Endometrium (tissue), 2 donors: ENCODE measurements around the gene SETBP1.

ENCODE experiments used
- FAIRE-seq: peaks from 2 replicates; lab custom pipeline; 2012; peaks lifted over from hg19 to GRCh38; lab: Jason Lieb, UNC
- donor health status: control.
- donor health status: control.

The SETBP1 gene

DNA sequence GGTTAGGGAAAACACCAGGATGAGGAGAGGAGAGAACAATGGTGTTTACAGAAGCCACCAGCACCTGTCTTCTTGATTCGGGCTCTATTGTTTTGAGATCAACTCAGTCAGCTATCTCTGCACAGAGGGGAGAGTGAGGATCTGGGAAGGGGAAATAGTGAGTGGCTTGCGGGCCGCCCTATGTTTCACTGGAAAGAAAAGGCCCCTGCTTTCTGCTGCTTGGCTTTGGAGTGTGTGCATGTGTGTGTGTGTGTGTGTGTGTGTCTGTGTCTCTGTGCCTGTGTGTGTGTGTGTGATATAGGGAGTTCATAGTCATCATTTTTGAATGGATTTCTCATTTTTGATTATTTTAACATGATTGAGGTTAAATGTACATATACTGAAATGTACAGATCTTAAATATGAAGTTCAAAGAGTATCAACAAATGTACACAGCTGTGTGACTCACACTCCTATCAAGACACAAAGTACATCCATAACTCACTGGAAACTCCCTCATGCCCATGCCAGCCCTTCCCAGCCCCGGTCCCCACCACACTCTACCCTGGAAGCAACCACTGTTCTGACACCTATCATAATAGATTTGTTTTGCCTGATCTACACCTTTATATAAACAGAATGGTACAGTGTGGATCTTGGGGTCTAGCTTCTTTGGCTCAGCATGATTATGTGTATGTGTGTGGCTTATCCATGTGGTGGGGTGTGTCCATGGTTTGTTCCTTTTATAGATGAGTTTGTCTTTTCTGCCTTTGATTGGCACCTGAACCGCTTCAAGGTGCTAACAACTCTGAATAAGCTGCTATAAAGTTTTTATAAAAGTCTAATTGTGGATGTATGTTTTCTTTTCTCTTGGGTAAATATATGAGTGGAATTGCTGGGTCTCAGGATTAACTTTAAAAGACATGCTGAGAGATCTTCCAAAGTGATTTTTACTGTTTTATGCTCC, 258.3 kb downstream of the SETBP1 start:
- no peak for FAIRE-seq

DNA sequence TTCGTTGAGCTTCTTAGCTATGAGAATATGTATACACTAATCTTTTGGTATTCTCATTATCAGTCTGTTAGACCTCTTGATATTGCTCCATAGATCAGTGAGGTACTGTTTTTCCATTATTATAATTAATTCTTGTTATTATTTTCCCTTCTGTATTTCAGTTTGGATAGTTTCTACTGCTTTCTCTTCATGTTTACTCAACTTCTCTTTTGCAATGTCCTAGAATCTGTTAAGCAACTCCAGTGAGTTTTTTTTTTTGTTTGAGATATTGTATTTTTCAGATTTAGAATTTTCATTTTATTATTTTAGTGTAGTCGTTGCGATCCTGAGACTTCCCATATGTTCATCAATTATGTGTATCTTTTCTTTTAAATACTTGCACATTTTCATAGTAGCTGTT, 260.8 kb downstream of the SETBP1 start:
- peak; percentile 46 for FAIRE-seq

DNA sequence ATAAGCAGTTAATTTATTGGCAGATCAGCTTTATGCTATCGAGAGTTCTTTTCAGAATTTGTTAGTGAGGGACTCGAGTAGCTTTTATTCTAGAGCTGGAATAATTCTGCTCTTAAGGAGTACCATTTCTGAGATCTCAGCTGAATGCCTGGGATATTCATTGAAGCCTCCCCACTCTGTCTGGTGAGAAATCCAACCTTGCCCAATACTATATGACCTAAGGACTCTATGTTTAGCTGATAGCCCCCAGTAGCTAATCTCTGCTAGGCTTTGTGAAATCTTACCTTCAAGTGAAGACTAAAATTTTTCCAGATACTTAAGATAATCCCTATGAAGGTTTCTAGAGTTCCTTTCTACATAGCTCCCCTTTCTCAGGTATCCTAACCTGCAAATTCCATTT, 261.4 kb downstream of the SETBP1 start:
- FAIRE-seq: no peak

DNA sequence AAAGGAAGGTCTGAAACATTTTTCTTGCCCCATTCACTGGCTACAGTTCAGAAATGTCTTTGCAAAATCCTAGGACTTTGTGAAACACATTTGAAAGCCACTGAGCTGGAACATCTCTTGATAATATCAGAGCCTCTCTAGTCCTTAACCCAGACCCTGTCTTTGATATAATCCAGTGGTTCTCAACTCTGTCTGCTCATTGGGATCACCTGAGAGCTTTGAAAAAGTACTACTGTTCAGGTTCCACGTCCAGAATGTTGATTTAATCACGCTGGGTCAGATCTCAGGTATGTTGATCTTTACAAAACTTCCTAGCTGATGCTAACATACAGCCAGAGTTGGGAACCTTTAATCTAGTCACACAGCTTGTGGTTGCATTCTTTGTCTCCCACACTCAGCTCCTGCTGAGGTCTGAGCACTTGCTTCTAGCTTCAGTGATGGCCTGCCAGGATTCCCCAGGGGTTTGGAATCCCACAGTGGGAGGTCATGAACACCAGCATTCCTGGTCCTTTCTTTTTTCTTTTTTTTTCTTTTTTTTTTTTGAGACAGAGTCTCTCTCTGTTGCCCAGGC, 262.7 kb downstream of the SETBP1 start:
- FAIRE-seq: no peak

DNA sequence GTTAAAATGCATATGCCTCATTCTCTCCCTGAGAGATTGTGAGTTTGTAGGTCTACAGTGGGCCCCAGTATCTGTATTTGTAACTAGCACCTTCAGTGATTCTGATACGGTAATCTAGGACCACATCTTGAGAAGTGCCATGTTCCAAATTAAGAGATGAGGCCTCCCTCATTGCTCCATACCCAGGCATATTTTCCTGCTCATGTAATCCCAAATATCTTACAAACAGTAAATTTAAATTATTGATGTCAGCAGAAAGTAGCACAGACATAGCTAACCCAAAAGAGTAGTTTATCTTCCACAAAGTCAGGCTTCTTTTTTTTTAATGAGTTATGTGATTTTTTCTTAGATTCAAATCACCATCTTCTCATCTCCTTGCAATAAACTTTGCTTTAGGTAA, 263.8 kb downstream of the SETBP1 start:
- FAIRE-seq: no peak

DNA sequence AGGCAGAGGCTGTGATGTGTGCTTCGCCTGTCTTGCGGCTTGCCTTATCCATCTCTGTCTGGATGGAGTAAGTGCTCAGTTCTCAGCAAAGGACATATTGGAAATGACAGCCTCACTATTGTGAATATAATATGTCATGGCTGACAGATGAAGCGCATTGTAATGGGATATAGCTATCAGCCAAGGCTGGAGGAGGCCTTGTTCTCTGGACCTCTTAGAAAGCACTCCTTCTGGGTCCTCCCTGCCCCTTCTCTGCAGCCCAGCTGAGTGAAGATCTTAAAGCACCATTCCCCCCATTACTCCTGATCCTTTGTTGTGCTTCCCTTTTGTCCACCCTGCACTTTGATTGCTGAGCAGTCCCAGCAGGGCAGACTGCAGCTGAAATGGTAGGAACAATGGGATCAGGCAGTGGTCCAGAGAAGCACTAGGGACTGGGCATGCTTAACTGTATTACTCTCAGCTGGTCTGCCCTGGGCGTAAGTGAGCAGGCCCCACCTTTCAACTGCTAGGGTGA, 265.3 kb downstream of the SETBP1 start:
- no peak for FAIRE-seq

DNA sequence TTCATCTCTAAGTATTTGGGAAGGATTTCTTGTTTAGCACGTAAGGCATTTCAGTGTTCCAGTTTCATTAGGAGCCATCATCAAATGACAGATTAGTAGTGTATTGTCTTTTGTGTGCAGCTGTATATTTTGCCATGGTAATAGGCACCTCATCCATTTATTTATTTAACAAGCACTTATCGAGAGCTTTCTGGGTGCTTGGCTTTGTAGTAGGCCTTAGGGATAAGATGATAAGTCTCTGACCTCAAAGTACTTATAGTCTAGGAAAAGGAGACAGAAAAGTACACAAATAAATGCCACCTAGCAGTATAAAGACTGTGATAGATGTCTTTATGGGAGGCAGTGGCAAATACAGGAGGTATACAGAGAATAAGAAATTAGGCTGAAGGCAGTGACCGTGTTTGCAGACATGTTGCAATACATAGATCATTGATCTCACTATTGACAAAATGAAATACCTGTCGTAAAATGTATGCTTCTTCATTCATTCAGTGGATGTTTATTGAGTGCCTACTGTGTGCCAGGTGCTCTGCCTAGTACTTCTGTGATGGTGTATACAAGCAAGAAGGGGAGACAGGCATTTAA, 265.9 kb downstream of the SETBP1 start:
- FAIRE-seq: no peak

DNA sequence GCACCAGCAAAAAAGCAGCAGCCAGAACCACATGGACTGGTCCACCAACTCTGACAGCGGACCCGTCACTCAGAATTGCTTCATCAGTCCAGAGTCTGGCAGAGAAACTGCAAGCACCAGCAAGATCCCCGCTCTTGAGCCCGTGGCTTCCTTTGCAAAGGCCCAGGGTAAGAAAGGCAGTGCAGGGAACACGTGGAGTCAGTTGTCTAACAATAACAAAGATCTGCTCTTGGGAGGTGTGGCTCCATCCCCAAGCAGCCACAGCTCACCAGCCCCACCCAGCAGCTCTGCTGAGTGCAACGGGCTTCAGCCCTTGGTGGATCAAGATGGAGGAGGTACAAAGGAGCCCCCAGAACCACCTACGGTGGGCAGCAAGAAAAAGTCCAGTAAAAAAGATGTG, 269.3 kb downstream of the SETBP1 start:
- no peak for FAIRE-seq

DNA sequence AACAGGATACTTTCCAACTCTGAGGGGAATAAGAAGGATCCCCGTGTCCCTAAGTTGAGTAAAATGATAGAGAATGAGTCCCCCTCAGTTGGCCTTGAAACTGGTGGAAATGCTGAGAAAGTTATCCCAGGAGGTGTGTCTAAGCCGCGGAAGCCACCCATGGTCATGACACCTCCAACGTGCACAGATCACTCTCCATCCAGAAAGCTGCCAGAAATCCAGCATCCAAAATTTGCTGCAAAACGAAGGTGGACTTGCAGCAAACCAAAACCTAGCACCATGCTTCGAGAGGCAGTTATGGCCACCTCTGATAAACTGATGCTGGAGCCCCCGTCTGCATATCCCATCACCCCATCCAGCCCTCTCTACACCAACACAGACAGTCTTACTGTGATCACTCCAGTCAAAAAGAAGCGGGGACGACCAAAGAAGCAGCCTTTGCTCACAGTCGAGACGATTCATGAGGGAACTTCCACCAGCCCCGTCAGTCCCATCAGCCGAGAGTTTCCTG, 270.1 kb downstream of the SETBP1 start:
- no peak for FAIRE-seq

DNA sequence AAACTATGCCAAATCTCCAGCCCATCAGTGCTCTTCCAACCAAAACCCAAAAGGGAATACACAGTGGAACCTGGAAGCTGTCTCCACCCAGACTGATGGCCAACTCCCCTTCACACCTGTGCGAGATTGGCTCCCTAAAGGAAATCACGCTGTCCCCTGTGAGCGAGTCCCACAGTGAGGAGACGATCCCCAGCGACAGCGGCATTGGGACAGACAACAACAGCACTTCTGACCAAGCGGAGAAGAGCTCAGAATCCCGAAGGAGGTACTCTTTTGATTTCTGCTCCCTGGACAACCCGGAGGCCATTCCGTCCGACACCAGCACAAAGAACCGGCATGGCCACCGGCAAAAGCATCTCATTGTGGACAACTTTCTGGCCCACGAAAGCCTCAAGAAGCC, 271.1 kb downstream of the SETBP1 start:
- no peak for FAIRE-seq

DNA sequence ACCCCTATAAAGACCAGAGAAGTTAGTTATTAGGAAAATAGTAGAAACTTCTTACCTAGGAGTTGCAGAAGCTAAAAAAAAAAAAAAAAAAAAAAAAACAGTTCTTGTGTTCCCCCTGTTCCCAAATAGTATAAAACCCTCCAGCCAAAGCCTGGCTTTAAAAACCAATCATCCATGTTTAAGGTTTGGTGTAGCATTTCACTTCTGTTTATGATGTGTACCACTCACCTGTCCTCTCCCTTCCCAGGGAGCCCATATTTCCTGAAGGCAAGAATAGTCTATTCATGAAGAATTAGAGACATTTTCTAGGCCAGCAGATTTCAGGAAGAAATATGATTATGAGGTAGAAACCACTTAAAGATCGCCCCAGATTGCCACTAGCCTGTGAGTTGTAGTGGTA, 273.6 kb downstream of the SETBP1 start:
- FAIRE-seq: no peak

DNA sequence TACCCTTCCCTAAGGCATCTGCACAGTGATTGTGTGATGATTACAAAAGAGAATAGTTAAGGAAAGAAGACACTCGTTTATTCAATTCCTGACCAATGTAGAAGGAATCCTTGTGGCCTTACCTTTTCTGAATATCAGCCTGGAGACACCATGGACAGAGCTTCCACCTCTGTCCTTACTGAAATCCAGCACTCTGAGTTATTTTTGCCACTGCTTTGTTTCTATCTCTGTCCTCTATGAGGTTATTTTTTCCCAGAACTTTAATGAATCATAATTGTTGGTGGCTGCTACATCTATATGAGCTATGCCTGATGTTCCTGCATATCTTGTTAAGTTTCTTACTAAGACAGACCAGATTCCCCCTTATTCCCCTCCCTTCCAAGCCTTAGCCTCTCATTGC, 275.1 kb downstream of the SETBP1 start:
- no peak for FAIRE-seq

DNA sequence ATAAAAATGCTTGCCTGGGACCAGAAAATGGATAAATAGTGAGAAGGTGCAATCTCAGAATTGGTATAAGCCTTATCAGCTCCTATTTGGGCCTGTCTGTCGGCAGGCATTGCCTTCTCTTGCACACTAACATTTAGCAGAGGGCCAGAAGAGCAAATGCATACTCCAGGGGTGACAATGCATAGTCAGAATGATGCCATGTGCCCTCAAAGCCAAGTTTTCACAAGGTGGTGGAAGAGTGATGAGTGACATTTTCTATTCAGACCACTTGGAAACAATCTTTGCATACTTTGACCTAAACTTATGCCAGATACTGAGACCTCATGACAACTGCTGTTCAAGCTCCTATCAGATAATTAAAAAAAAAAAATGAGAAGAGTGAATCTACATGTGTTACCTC, 276.3 kb downstream of the SETBP1 start:
- no peak for FAIRE-seq

DNA sequence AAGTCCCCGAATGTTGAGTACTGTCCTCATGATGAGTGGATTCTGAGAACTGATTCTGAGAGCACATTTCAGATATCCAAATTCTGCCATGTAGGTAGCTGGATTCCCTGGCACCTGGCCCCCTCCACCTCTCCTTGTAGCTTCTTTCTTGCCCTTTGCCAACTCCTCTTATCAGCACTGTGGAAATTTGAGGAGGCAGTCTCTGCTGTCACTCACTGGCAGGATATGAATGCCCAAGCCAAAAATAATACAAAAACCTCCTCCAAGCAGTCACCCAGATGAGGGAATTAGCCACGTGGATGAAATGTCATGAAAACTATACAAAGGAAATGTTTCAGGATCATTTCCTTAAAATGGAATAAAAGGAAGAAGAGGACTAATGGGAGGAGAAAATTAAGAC, 276.8 kb downstream of the SETBP1 start:
- FAIRE-seq: no peak

DNA sequence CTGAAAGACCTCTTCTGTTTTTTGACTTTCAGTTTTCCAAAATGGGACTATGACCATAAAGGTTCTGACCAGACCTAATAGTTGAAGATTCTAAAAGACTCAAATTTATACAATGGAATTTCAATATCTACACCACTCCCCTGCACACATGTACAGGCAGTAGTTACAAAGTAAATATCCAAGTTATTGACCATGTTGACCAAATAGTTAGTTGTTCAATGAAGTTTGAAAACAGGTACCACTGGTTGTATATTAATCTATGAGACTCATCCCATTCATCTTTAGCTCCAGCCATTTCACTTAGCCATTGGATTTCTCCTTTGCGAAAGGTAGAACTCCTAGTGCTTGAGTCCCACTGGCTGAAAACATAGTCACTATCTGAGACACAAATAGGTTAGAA, 277.4 kb downstream of the SETBP1 start:
- no peak for FAIRE-seq

DNA sequence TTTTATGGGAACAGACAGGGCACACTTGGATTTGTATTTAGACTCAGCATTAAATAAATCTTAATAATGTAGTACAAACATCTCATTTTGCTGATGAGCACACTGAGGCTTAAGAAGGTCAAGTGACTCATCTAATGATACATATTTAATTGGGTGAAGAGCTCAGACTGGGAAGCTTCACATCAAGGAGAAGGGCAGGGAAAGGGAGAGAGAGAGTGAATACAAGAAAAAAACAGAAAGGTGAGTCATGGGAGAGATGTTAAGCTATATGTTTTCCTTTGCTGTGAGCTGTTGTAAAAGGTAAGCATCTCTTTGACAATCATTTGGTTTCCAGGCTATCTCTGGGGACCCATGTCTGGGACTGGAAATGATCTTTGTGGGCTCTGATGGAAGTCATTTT, 277.8 kb downstream of the SETBP1 start:
- no peak for FAIRE-seq

DNA sequence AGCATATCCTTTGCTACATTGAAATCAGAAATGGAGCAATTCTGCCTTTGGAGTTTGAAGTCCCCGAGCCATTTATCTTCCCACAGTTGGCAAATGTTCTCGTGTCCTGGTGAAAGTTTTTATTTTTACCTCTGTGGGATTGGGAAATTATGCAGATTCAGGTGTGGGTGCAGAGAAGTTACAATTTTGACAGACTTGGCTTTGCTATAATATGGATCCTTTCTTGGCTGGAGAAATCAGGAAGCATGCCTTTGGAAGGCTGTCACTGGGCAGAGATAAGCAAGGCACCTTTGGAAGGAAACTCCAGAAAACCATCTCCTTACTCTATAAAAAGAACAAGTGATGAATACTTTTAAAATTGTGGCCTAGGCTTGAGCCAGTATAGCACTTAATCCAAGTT, 278.3 kb downstream of the SETBP1 start:
- no peak for FAIRE-seq

DNA sequence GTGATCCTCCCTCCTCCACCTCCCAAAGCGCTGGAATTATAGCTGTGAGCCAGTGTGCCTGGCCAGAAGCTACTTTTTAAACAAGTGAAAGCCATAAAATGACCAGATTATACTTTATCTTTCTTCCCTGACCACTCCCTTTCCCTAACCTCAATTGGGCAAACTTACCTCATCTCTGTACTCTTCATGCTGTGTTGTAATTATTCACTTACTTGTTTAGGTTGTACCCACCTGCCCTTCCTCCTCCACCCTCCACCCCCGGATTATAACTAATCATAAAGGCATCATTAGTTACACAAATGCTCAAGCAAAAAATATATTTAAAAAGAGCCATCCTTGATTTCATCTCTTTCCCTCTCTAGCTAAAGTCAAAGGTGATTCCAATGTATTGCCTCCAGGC, 279.9 kb downstream of the SETBP1 start:
- no peak for FAIRE-seq

DNA sequence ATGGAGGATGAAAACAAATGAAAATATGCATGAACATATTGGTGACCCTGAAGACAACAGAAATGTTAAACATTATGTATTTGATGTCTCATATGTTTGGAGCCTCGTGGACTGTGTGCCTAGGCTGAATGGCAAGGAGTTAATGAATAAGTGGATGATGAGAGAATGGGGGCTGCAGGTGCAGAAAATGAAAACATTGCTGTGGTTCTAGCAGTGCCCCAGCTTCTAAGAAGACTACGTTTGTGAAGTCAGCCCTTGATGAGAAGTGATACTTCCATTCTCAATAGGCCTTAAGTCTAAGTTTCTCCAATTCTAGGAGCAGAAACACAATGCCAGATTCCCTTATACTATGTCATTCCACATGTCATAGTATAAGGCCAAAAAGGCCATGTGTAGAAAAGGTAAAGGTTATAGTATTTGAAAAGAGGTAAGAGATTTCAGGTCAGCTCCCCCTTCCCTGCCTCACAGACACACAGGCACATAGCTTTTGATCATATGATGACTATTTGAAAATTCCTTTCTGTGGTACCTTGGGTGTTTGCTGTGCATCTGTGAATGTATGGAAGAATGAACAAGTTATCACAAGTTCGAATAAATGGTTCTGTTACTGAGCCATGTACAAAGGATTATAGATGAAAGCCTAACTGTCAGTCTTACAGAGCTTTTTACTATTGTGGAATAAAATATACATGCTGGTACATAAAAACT, 280.8 kb downstream of the SETBP1 start:
- no peak for FAIRE-seq

DNA sequence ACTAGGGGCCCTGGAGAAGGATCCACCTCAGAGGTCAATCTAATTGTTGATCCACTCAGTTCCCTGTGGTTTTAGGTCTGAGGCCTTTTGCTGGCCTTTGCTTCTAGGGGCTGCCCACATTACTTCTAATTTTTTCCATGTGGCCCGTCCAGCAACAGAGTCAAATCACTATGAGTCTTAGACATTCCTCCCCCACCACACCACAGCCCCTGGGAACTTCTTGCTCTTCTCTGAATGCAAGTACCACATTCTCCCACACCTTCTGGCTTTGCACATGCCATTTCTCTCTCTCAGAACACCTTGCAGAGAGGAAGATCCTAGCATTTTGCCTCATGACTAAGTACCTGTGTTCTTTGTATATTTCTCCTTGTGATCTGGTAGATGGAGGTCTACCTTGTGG, 286.9 kb downstream of the SETBP1 start:
- no peak for FAIRE-seq

DNA sequence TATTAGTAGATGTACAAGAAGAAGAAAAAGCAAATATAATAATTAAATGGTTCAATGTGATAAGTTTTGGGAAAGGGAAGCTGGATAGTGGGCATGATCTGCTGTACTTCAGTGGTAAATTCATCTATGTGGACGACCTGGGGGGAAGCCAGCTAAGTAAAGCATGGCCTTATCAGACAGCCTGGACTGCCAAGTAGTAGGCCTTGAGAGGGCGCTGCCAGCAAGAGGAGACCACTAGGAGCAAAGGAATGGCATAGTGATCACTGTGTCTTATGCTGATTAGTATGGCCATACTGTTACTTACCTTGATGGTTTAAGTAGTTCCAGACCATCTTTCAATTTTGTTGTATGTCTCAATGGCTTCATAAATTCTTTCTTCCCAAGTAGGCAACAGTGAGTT, 287.6 kb downstream of the SETBP1 start:
- FAIRE-seq: no peak

DNA sequence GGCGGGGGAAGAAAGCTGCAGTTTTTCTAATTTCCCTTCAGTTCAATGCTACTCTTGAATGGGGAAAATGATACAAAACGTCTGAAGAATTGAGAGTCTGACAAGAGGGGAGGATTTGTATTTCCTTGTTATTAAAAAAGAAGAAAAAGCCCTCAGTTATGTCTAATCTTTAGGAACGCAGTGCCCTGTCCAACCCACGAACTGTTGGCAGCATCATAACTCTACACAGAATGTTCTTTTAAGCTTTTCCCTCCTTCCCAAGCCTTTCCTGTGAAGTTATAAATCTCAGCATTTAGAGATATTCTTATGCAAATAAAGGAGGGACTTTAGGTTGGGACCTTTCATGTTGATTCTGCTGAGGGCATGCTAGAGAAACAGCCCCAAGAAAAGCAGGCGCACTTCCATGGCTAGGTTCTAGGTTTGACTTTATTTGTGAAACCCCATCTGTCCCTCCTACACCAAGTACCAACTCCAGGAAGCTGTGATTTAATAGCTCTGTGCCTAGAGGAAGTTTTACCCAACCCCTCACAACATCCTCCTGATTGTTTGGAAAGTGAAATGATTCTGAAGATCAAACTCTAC, 288.6 kb downstream of the SETBP1 start:
- FAIRE-seq: no peak
